NCI-H1694 treated with DMSO at 0.1 percent for 48 hours (cell line): Measurements from ENCODE around the gene ZFPM1.
"Not testable (repeated sequence)": the region's sequence is repeated elsewhere in the genome, so short reads cannot be mapped to it uniquely, and the experiment has no call there.

ENCODE experiments used
- DNase-seq: peaks from one replicate; lab custom pipeline; 2025; lab: John Stamatoyannopoulos, UW

ZFPM1 gene

GRCh38 chr16:88480829-88481228 lies 27.7 kb downstream of the ZFPM1 start:
- no peak for DNase-seq

GRCh38 chr16:88481851-88482250 lies 28.8 kb downstream of the ZFPM1 start:
- no peak for DNase-seq

GRCh38 chr16:88482630-88483391 lies 29.7 kb downstream of the ZFPM1 start:
- DNase-seq: no peak

GRCh38 chr16:88483392-88483641 lies 30.2 kb downstream of the ZFPM1 start:
- no peak for DNase-seq

- DNase-seq: no peak
These were observed 31.7 kb downstream of the ZFPM1 start for GRCh38 chr16:88484505-88485365.

- DNase-seq: not testable (repeated sequence)
These were observed 32.3 kb downstream of the ZFPM1 start for GRCh38 chr16:88485366-88485741.

GRCh38 chr16:88486398-88487123 lies 33.5 kb downstream of the ZFPM1 start:
- no peak for DNase-seq

- no peak for DNase-seq
These were observed 34.0 kb downstream of the ZFPM1 start for GRCh38 chr16:88487124-88487432.

GRCh38 chr16:88487920-88488851 lies 35.1 kb downstream of the ZFPM1 start:
- DNase-seq: no peak

- no peak for DNase-seq
These were observed 36.2 kb downstream of the ZFPM1 start for GRCh38 chr16:88489163-88489741.

GRCh38 chr16:88491001-88491559 lies 38.0 kb downstream of the ZFPM1 start:
- no peak for DNase-seq

- no peak for DNase-seq
These were observed 38.7 kb downstream of the ZFPM1 start for GRCh38 chr16:88491560-88492310.

- DNase-seq: no peak
These were observed 40.8 kb downstream of the ZFPM1 start for GRCh38 chr16:88493879-88494278.

- DNase-seq: no peak
These were observed 41.5 kb downstream of the ZFPM1 start for GRCh38 chr16:88494335-88495154.

- no peak for DNase-seq
These were observed 42.2 kb downstream of the ZFPM1 start for GRCh38 chr16:88495268-88495772.

- no peak for DNase-seq
These were observed 44.7 kb downstream of the ZFPM1 start for GRCh38 chr16:88497561-88498462.

GRCh38 chr16:88498576-88499208 lies 45.6 kb downstream of the ZFPM1 start:
- DNase-seq: no peak

GRCh38 chr16:88499292-88499691 lies 46.2 kb downstream of the ZFPM1 start:
- no peak for DNase-seq
